HUES48 (cell line): ENCODE results near the gene COBL.

Experiments used
- H3K27ac ChIP-seq: one replicate; pipeline ENCODE4 v1.7.0; 2013; ENCODE audit warnings: low read depth, low read length, inconsistent platforms
- H3K27me3 ChIP-seq: 2 replicates; pipeline ENCODE4 v1.6.1; 2013; ENCODE audit warnings: mild to moderate bottlenecking, low read length; ENCODE audit not compliant: control insufficient read depth, insufficient read depth
- H3K36me3 ChIP-seq: 2 replicates; pipeline ENCODE4 v1.6.1; 2013; ENCODE audit warnings: low read length; ENCODE audit not compliant: control insufficient read depth, insufficient read depth
- H3K4me1 ChIP-seq: 2 replicates; pipeline ENCODE4 v1.6.1; 2013; ENCODE audit warnings: mild to moderate bottlenecking, low read length; ENCODE audit not compliant: control insufficient read depth, insufficient read depth
- H3K4me3 ChIP-seq: 2 replicates; pipeline ENCODE4 v1.5.1; 2013; ENCODE audit warnings: mild to moderate bottlenecking, low read depth, low read length
- H3K9ac ChIP-seq: 2 replicates; pipeline ENCODE4 v1.6.1; 2013; ENCODE audit warnings: mild to moderate bottlenecking, low read depth, low read length, moderate library complexity
- H3K9me3 ChIP-seq: 2 replicates; pipeline ENCODE4 v1.6.1; 2013; ENCODE audit warnings: low read length; ENCODE audit not compliant: control insufficient read depth, insufficient read depth

COBL gene

GRCh38 chr7:51313738-51314425, 2.7 kb downstream of the COBL start:
- no peaks in the 10 kb centered on the region for H3K9me3 ChIP-seq
- H3K4me3 ChIP-seq, result peak overlapping the region; percentile 95; the same call in 1 of the 2 replicates
- no peak overlapping the region for H3K27ac ChIP-seq
- H3K36me3 ChIP-seq, result no peaks in the 10 kb centered on the region
- H3K27me3 ChIP-seq, result 0 out of 2 replicates have a peak, but pooled peaks cover 4% of the 10 kb centered on the region
- H3K4me1 ChIP-seq, result peaks cover 60% of the 10 kb centered on the region
- H3K9ac ChIP-seq, result no peak overlapping the region

- Histone ChIP-seq H3K4me3 (no peak overlapping the region), H3K27me3 (0 out of 2 replicates have a peak, but pooled peaks cover 4% of the 10 kb centered on the region), H3K9me3 (no peaks in the 10 kb centered on the region), H3K36me3 (no peaks in the 10 kb centered on the region), H3K9ac (no peak overlapping the region), H3K27ac (no peak overlapping the region), H3K4me1 (peaks cover 63% of the 10 kb centered on the region)
Observed at GRCh38 chr7:51312951-51313737, 3.5 kb downstream of the COBL start.

GRCh38 chr7:51311166-51311565, 5.4 kb downstream of the COBL start:
- Histone ChIP-seq H3K27ac (no peak overlapping the region), H3K9me3 (no peaks in the 10 kb centered on the region), H3K4me1 (peaks cover 65% of the 10 kb centered on the region), H3K4me3 (no peak overlapping the region), H3K36me3 (no peaks in the 10 kb centered on the region), H3K27me3 (no peaks in the 10 kb centered on the region), H3K9ac (no peak overlapping the region)

- no peaks in the 10 kb centered on the region for H3K36me3 ChIP-seq
- H3K27ac ChIP-seq, result no peak overlapping the region
- H3K9ac ChIP-seq, result no peak overlapping the region
- H3K4me3 ChIP-seq, result no peak overlapping the region
- H3K27me3 ChIP-seq, result no peaks in the 10 kb centered on the region
- peaks cover 69% of the 10 kb centered on the region for H3K4me1 ChIP-seq
- H3K9me3 ChIP-seq, result no peaks in the 10 kb centered on the region
Observed at GRCh38 chr7:51310131-51310583, 6.5 kb downstream of the COBL start.

- H3K9me3 ChIP-seq, result no peaks in the 10 kb centered on the region
- no peaks in the 10 kb centered on the region for H3K36me3 ChIP-seq
- no peaks in the 10 kb centered on the region for H3K27me3 ChIP-seq
- H3K9ac ChIP-seq, result no peak overlapping the region
- peaks cover 68% of the 10 kb centered on the region for H3K4me1 ChIP-seq
- H3K4me3 ChIP-seq, result no peak overlapping the region
- no peak overlapping the region for H3K27ac ChIP-seq
Observed at GRCh38 chr7:51309361-51310130, 7.1 kb downstream of the COBL start.

- no peak overlapping the region for H3K27ac ChIP-seq
- H3K9ac ChIP-seq, result 0 out of 2 replicates have a peak overlapping the region, but pooled peaks have one; percentile 7
- peaks cover 60% of the 10 kb centered on the region for H3K4me1 ChIP-seq
Observed at GRCh38 chr7:51308696-51309095, 7.9 kb downstream of the COBL start.

GRCh38 chr7:51308265-51308664, 8.3 kb downstream of the COBL start:
- Histone ChIP-seq H3K4me3 (no peak overlapping the region), H3K36me3 (no peaks in the 10 kb centered on the region), H3K27ac (no peak overlapping the region), H3K9ac (0 out of 2 replicates have a peak overlapping the region, but pooled peaks have one; percentile 7), H3K27me3 (no peaks in the 10 kb centered on the region), H3K4me1 (peaks cover 56% of the 10 kb centered on the region), H3K9me3 (no peaks in the 10 kb centered on the region)

More at GRCh38 chr7:51308696-51309095, 7.9 kb downstream of the COBL start:
- no peaks in the 10 kb centered on the region for H3K9me3 ChIP-seq
- no peaks in the 10 kb centered on the region for H3K36me3 ChIP-seq
- H3K27me3 ChIP-seq, result no peaks in the 10 kb centered on the region
- no peak overlapping the region for H3K4me3 ChIP-seq

- no peaks in the 10 kb centered on the region for H3K9me3 ChIP-seq
- peaks cover 58% of the 10 kb centered on the region for H3K4me1 ChIP-seq
- no peaks in the 10 kb centered on the region for H3K36me3 ChIP-seq
- H3K27me3 ChIP-seq, result no peaks in the 10 kb centered on the region
- no peak overlapping the region for H3K4me3 ChIP-seq
- H3K27ac ChIP-seq, result no peak overlapping the region
- H3K9ac ChIP-seq, result no peak overlapping the region
Observed at GRCh38 chr7:51307651-51308210, 8.9 kb downstream of the COBL start.

GRCh38 chr7:51306761-51307160, 9.8 kb downstream of the COBL start:
- Histone ChIP-seq H3K4me1 (peaks cover 60% of the 10 kb centered on the region), H3K4me3 (no peak overlapping the region)

GRCh38 chr7:51304729-51305128, 11.9 kb downstream of the COBL start:
- no peaks in the 10 kb centered on the region for H3K36me3 ChIP-seq
- H3K4me1 ChIP-seq, result peaks cover 42% of the 10 kb centered on the region
- H3K9ac ChIP-seq, result no peak overlapping the region

More at GRCh38 chr7:51306761-51307160, 9.8 kb downstream of the COBL start:
- Histone ChIP-seq H3K27me3 (no peaks in the 10 kb centered on the region), H3K36me3 (no peaks in the 10 kb centered on the region), H3K9ac (no peak overlapping the region), H3K9me3 (no peaks in the 10 kb centered on the region), H3K27ac (no peak overlapping the region)

More at GRCh38 chr7:51304729-51305128, 11.9 kb downstream of the COBL start:
- no peak overlapping the region for H3K4me3 ChIP-seq
- H3K27me3 ChIP-seq, result no peaks in the 10 kb centered on the region
- no peaks in the 10 kb centered on the region for H3K9me3 ChIP-seq
- H3K27ac ChIP-seq, result no peak overlapping the region
